Measurements from ENCODE around the gene DLEC1.

Gene DLEC1

GRCh38 chr3:38039101-38039898, at the start of gene DLEC1:
DLEC1 (plus strand) TSS chr3:38039208; CDS start chr3:38039226, 18 bp downstream.
- peak; percentile 85 for DNase-seq

- DNase-seq, result no peak
These were observed 49.1 kb upstream of the DLEC1 start for GRCh38 chr3:37989821-37990480.

GRCh38 chr3:37990527-37990926, 48.5 kb upstream of the DLEC1 start, which contains the start of gene VILL:
VILL (plus strand) TSS chr3:37990786; CDS start chr3:37993673, 2,887 bp downstream.
- DNase-seq, result no peak

GRCh38 chr3:37991109-37991508, 47.9 kb upstream of the DLEC1 start:
- DNase-seq, result no peak

- no peak for DNase-seq
These were observed 47.2 kb upstream of the DLEC1 start for GRCh38 chr3:37991823-37992222.

GRCh38 chr3:37992271-37993066, 46.5 kb upstream of the DLEC1 start:
- DNase-seq, result no peak

GRCh38 chr3:37993067-37993455, 45.9 kb upstream of the DLEC1 start:
- DNase-seq, result no peak

- no peak for DNase-seq
These were observed 45.6 kb upstream of the DLEC1 start for GRCh38 chr3:37993460-37993819.

- peak; percentile 83 for DNase-seq
These were observed 45.0 kb upstream of the DLEC1 start for GRCh38 chr3:37993820-37994638.

- DNase-seq, result no peak
These were observed 44.4 kb upstream of the DLEC1 start for GRCh38 chr3:37994639-37994972.

- no peak for DNase-seq
These were observed 43.1 kb upstream of the DLEC1 start for GRCh38 chr3:37995652-37996641.

- peak; percentile 79 for DNase-seq
These were observed 42.2 kb upstream of the DLEC1 start for GRCh38 chr3:37996785-37997301.

- DNase-seq, result no peak
These were observed 41.7 kb upstream of the DLEC1 start for GRCh38 chr3:37997342-37997741.

- DNase-seq, result no peak
These were observed 41.1 kb upstream of the DLEC1 start for GRCh38 chr3:37997791-37998370.

- no peak for DNase-seq
These were observed 39.2 kb upstream of the DLEC1 start for GRCh38 chr3:37999836-38000235.

- no peak for DNase-seq
These were observed 38.6 kb upstream of the DLEC1 start for GRCh38 chr3:38000242-38000916.

- DNase-seq, result no peak
These were observed 38.0 kb upstream of the DLEC1 start for GRCh38 chr3:38000965-38001455.

- no peak for DNase-seq
These were observed 37.4 kb upstream of the DLEC1 start for GRCh38 chr3:38001456-38002081.

- DNase-seq, result no peak
These were observed 36.6 kb upstream of the DLEC1 start for GRCh38 chr3:38002291-38002876.

Data from retina (tissue), 1 donor.